T47D (cell line): ENCODE measurements around the gene THADA.

Experiments used
- DNase-seq, 2 experiments: peaks; one replicate each; pipeline versions ENCODE4 v3.0.0 to v3.0.0-alpha.2; 2011 to 2012; ENCODE audit warnings: low read depth in 1 of 2, low spot score in 1 of 2
- JUND ChIP-seq: IDR thresholded peaks from 2 replicates; pipeline ENCODE4 v1.6.1; 2012; ENCODE audit warnings: low read depth
- in situ Hi-C: cut with HindIII; loops from 2 replicates; pipeline ENCODE4 v1.10.0; 2016; ENCODE audit warnings: low sequenced_read_pairs, low pct_unique_long_range_greater_than_20kb

The THADA gene

DNA sequence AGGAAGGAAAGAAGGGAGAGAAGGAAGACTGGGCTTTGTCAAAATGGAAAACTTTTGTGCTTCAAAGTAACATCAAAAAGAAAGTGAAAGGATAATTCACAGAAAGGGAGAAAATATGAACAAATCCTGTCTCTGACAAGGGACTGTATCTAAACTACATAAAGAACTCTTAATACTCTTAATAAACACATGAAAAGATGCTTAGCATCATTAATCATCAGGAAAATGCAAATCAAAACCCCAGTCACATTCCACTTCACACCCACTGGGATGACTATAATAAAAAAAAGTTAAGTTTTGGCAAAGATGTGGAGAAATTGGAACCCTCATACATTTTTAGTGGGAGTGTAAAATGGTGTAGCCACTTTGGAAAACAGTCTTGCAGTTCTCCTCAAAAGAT, 357.7 kb downstream of the THADA start:
- DNase-seq = no peak
- TF ChIP-seq JUND = no peak
- in situ Hi-C loops = no loop called here

DNA sequence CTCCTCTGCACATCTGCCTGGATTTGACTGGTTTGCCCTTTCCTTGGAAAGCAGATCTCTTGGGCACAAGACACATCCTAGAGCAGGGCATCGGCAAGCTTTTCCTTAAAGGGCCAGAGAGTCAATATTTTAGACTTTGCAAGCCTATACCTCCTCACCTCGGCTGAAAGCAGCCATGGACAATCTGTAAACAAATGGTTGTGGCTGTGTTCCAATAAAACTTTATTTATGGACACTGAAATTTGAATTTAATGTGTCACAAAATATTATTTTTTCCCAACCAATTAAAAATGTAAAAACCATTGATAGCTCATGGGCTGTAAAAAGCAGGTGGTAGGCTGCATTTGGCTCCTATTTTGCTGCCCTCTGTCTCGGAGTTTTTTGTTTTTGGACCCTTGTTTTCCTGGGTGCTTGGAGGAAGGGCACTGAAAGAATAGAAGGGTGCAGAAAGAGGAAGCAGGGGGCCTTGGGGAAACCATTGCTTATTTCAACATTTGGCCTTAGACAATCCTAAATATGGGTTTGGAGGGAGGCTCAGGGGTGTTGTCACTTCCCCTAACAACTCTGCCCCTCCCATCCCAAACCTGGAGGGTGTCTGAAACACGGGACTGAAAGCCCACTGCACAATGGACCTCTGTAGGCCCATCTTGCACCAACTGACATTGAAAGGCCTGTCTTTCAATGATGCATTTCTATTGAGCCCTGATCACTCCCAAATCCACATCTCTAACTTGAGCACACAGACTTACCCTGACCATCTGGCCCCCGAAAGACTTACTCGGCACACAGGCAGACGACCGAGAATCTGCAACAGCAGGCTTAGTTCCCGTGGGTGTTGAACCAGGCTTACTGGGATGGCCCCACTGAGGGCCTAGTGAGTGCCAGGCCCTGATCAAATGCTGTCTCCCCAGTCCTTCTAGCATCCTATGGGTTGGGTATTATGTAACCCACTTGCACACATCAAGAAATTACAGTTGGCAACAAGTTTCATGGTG, 362.3 kb downstream of the THADA start:
- in situ Hi-C loops = no loop called here
- DNase-seq = no peak
- TF ChIP-seq JUND = no peak

DNA sequence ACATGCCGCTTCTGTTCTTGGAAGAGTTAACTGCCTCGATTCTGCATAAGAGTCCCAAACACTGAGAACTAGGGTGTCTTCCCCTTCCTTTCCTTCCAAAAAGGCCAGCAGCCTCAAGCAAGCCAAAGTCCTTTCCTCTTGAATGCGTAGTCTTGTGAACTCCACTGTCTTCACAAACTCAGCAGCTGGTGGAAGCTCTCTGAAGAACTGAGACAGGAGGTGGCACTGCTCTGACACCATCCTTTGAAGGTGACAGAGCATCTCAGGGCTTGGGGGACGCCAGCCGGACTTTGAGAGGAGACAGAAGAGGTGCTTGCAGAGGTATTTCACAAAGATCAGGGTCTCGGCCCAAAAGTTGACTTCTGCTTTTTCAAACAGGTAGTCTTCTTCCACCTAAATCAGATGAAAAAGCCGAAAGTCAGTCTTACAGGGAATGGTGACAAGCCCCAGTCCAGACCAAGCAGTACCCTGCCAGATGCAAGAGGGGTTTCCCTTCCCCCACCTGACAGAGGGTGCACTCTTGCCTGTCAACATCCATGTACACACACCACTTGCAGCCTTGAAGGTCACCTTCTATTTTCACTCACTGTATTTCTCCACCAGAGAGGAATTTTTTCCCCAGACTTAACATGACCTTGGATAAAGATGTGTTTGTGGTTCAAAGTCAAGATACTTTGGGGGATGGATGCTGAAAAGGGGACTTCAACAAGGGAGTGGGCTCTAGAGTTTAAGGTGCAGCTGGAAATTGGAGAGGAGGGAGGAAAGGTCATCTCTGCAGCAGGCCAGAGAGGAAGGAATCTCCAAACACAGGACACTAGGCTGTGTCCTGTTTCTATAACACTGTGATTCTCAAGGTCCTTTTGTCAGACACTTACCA, 364.6 kb downstream of the THADA start:
- TF ChIP-seq JUND = no peak
- in situ Hi-C loops = no loop called here
- no peak for DNase-seq

DNA sequence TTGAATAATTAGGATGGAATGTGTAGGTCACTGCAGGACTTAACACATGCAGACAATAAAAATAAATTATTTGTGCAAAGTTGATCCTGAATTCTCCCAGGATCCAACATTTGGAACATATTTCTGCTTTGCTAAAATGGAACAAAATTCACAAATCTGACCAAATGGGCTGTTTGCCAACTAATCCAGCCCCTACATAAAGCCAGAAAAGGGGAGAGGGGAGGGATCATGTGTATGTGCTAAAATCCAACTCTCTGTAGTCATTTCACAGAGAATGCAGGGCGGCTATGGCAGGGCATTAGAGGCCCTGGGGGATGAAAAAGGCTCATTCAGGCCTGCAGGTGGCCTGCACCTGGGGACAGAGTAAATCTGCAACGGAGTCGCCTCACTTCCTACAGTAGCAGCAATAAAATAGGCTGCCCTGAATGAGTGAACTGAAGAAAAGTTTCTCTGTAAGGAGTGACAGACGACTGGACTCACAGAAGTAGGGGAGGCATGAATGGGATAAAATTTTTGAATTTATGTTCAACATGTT, 365.4 kb downstream of the THADA start:
- in situ Hi-C loops = no loop called here
- DNase-seq = peak in 1 of 2 experiments; percentile 25
- TF ChIP-seq JUND = no peak

DNA sequence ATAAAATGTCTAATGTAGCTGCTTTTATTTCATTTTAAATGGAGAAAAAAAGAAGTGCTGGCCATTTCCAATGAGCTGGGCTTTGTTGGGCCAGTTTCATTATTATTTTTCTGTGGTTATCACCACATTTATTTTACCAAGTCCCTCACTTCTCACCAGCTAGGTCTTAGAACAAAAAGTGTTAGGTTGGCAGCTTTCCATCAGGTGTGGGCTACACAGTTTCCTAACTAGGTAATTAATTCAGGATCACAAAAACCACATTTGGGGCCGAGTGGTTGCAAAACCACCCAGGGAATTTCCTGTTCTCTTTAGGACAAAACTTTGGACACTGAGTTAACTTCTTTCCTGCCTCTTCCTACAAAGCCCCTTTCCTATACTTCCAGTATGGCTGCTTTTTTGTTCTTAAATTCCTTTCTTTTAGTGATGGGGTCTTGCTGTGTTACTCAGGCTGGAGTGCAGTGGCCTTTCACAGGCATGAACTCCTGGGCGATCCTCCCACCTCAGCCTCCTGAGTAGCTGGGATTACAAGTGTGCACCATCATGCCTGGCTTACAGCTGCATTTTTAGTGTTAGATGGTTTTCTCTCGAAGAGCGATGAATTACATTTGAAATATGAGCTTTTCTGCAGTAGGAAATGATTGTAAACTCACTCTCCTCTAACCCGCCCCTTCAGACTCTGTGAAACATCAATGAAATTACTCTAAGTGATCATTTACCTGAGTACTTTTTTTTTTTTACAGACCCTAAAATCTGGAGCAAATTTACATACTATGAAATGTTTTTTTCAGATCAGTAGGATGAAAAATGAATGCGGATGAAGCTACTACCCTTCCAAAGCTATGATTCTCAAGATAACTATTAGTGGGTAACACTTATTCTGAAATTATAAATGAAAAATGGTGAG, 366.8 kb downstream of the THADA start:
- DNase-seq = no peak
- TF ChIP-seq JUND = no peak
- in situ Hi-C loops = no loop called here

DNA sequence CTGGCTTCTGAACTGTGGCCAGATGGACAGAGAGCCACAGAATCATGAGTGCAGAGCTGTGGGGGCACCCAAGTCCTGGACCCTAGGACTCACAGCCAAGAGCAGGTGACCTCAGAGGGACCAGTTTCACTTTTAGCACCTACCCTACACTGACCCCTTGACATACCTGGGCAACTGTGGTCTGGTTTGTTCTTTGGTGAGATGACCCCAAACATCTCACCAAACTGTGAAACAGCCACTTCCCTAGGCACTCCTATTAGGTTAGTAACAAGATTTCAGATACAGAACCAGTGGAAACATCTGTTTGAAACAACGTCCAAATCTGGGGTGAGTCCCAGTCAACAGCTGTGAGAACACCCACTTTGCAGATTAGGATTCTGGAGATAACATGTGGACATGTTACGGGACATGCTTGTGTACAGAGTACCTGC, 367.5 kb downstream of the THADA start:
- no peak for TF ChIP-seq JUND
- in situ Hi-C loops = no loop called here
- DNase-seq = no peak

DNA sequence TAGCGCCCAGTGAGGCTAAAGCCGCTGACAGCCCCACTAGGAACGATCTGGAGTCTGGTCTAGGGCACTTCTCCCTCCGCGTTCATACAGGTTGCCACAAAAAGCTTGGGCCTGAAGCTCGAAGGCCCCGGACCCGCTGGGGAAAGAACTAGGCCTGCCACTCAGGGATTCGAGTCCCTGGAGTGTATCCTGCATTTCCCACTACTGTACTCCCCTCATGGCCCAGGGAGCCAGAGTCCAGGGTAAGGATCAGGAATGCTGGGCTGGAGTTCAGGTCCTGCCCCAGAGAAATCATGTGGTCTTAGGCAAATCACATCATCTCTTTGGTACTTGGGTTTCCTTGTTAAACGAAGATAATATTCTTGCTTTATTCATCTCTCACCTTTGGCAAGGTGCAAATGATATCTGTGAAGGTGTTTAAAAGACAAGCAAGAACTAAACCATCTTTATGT, 368.0 kb downstream of the THADA start:
- DNase-seq = peak in 1 of 2 experiments; percentile 71
- in situ Hi-C loops = no loop called here
- no peak for TF ChIP-seq JUND

DNA sequence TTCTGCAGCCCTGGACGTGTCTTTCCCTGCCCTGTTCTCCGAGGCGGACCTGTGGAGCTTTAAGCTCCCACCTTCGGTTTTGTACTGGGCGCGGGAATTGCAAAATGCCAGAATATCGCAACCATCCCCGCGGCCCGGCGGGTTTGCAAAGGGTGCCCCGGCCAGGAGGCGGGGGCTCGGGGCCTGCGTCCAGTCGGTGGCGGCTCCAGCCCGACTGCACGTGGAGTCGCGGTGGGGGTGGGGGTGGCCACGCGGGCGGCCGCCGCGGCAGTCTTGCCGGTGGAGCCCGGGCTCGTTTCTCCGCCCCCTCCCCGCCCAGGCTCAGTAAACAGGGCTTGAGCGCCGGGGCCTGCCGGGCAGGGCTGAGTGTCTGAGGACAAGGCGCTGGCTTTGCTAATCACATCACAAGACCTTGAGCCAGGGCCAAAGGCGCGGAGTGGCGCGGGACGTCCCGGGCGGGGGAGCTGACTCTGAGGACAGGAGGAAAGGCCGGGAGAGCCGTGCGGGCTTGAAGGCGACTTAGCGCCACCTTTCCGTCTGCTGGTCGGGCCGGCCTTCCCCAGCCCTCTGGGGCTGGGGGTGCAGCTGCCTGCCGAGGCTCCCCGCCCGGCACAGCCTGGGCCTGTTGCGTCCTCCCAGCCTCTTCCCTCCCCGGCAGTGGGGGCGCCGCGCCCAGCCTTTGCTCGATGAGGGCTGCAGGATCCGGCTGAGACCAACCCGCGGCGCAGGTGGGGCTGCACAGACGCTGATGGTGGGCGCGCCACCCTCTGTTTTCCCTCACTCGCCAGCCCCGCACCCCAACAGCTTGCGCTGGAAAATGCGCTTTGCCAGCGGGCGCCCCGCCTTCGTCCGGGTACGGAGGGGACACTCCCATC, 368.6 kb downstream of the THADA start:
- in situ Hi-C loops = no loop called here
- TF ChIP-seq JUND = no peak
- DNase-seq = peak; percentile 73 to 89

DNA sequence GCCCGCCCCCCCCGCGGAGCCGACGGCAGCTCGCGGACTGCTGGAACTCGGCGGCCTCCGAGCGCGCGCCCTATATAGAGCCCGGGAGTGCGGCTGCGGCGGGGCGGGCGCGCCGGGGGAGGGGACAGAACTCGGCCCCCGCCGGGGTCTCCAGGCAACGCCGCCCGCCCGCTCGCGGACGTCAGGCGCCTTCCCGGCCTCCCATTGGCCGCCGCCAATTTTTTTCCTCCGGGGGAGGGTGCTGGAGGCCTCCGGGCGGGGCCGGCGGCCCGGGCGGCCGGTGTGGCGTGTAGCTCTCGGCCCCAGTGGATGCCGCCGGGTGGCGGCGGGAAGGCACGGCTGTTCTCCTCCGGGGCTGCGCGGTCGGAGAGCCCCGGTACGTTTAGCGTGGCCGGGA, 369.3 kb downstream of the THADA start, which contains the start of gene ZFP36L2:
Gene ZFP36L2, minus strand, starts transcription at position 49 of the 397 bp plus-strand sequence. CDS start 291 bp downstream, outside the sequence.
- in situ Hi-C loops = no loop called here
- no peak for TF ChIP-seq JUND
- DNase-seq = peak; percentile 93 to 95

DNA sequence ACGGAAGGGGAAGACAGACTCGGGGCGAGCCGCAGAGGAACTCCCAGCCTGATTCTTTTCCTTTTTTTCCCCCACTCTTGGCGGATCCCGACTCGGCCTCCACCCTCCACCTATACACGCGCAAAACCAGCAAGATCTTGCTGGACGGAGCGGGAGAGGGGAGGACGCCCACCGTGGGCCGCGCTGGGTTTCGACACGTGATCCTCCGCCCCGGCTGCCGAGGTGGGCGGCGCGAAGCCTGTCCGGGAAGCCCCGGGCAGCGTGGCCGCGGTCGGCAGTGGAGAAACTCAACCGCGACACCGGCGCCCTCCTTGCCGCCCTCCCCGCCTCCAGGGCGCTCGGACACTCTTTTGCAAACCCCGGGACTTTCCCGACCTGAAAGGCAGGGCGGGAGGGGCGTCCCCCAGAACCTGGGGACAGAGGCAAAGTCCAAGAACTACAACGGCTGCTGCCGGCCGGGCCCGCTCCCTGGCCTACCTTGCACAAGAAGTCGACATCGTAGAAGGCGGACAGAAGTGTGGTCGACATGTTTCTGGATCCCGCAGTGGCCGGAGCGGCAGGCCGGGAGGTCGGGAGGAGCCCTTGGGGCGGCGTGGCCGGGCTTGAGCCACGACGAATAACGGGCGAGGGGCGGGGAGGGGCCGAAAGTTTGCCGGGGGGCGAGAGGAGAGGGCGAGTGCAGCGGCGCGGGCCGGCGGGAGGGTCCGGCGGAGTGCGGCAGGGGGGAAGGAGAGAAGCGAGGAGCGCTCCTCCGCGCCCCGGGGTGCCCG, 369.9 kb downstream of the THADA start:
- in situ Hi-C loops = no loop called here
- peak; percentile 46 to 58 for DNase-seq
- TF ChIP-seq JUND = no peak
